ENCODE data around the gene NMRK2. TPM values are rescaled to one million over a fixed set of nuclear protein-coding genes. Genes with fewer than 3 reads are reported as not detected.

The NMRK2 gene
- total RNA-seq, 1 experiment from 2014 or later: 60.0 TPM

GRCh38 chr19:3976495-3977241, 43.8 kb downstream of the NMRK2 start:
- Histone ChIP-seq H2BK12ac (ENCODE audit: insufficient read length, low read depth, low read length) (no peak overlapping the region), H4K8ac (replicated peaks; ENCODE audit: insufficient read length, low read depth, low read length) (no peak overlapping the region), H3K23ac (ENCODE audit: insufficient read length, low read depth, low read length) (no peak overlapping the region), H4K91ac (ENCODE audit: insufficient read length, low read depth, low read length) (no peak overlapping the region), H3K9me3 (ENCODE audit: control insufficient read depth, low read depth, low read length) (no peaks in the 10 kb centered on the region), H3K56ac (ENCODE audit: insufficient read length, low read depth, low read length) (no peak overlapping the region), H4K5ac (ENCODE audit: insufficient read length, low read depth, low read length) (no peak overlapping the region), H3K27ac (ENCODE audit: insufficient read length, low read depth, low read length) (no peak overlapping the region), H3K9ac (ENCODE audit: extremely low read depth, insufficient read length, low read length) (no peak overlapping the region), H3K79me1 (ENCODE audit: insufficient read depth, low read depth, low read length, poor library complexity, severe bottlenecking) (no peaks in the 10 kb centered on the region), H2BK20ac (ENCODE audit: low read depth, low read length, poor library complexity, severe bottlenecking) (no peak overlapping the region), H3K14ac (ENCODE audit: insufficient read depth, low read length) (no peak overlapping the region), H2AK5ac (ENCODE audit: insufficient read length, low read length) (no peak overlapping the region), H2AFZ (ENCODE audit: low read length) (no peak overlapping the region), H3K18ac (ENCODE audit: insufficient read length, low read depth, low read length) (no peak overlapping the region), H3T11ph (ENCODE audit: low read length) (no peak overlapping the region), H3K4me1 (ENCODE audit: insufficient read depth, low read length) (no peaks in the 10 kb centered on the region), H3K4ac (ENCODE audit: low read depth, low read length) (no peak overlapping the region), H2BK15ac (ENCODE audit: low read depth, low read length) (no peak overlapping the region), H3K4me2 (ENCODE audit: insufficient read depth, insufficient read length, low read length) (no peak overlapping the region), H3K79me2 (ENCODE audit: insufficient read depth, low read length) (0 out of 2 replicates have a peak, but pooled peaks cover 3% of the 10 kb centered on the region), H2BK5ac (ENCODE audit: insufficient read length, low read length) (no peak overlapping the region), H3K27me3 (ENCODE audit: insufficient read depth, low read length) (no peaks in the 10 kb centered on the region), H3K23me2 (ENCODE audit: insufficient read length, low read depth, low read length, poor library complexity, severe bottlenecking) (no peaks in the 10 kb centered on the region), H2BK120ac (ENCODE audit: low read depth, low read length, poor library complexity, severe bottlenecking) (no peak overlapping the region), H4K20me1 (ENCODE audit: control insufficient read depth, insufficient read depth, insufficient read length) (no peaks in the 10 kb centered on the region)
- Mint-ChIP-seq H3K27me3 (ENCODE audit: low read depth) (peaks cover 1% of the 10 kb centered on the region), H3K4me3 (no peak overlapping the region), H3K27ac (peak overlapping the region in 1 of 3 experiments; percentile 77; a peak in 2 of 7 replicates), H3K9me3 (no peaks in the 10 kb centered on the region; a peak in 1 of 5 replicates), H3K4me1 (peaks cover 3 to 4% of the 10 kb centered on the region in 2 experiments; a peak in 2 of 4 replicates), H3K36me3 (ENCODE audit: insufficient read depth in 1 of 3, low read depth in 3 of 3) (peaks cover 51 to 71% (median 59%) of the 10 kb centered on the region in 3 experiments)
- WGBS (ENCODE audit: extremely low coverage, insufficient read length, low lambda C conversion rate): no CpG with 5 or more reads among the region's 29 CpGs
- TF ChIP-seq CTCF (conservative IDR thresholded peaks at IDR 0.05): no peak
- peak; percentile 34 for DNase-seq
